HT1080 (cell line): ENCODE measurements around the gene CKAP2L. TPM values are rescaled to one million over a fixed set of nuclear protein-coding genes. Genes with fewer than 3 reads are reported as not detected.

ENCODE experiments used
- DNase-seq: peaks from one replicate; pipeline ENCODE4 v3.0.0-alpha.2; 2015; ENCODE audit warnings: low read depth
- total RNA-seq: library from RNA; depleted of rRNA; stranded (reverse); fragments of >200 nt; shearing (Covaris generic); gene quantifications from 2 replicates; pipeline ENCODE4 v1.2.3, GENCODE V29; 2014

The CKAP2L gene
- total RNA-seq, 1 experiment from 2014 or later = 33.7 TPM

DNA sequence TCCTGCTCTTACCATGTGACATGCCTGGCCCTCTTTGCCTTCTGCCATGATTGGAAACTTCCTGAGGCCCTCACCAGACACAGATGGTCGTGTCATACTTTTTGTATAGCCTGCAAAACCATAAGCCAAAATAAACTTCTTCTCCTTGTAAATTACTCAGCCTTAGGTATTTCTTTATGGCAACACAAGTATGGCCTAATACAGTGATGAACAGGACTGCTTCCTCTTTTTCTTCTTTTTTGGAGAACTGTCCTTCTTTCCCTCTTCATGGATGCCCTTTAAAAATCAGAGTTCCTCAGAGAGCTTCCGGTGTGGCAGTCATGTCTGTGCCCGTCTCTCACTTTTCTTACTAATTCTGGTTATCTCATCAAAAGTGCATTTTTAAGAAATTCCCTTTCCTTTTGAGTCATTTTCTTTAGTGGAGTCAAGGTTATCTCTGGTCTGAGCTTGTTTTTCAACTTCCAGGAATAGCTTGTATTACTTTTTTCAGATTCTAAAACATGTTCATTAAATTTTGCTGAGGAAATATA, 29.1 kb upstream of the CKAP2L start:
- peak; percentile 13 for DNase-seq

DNA sequence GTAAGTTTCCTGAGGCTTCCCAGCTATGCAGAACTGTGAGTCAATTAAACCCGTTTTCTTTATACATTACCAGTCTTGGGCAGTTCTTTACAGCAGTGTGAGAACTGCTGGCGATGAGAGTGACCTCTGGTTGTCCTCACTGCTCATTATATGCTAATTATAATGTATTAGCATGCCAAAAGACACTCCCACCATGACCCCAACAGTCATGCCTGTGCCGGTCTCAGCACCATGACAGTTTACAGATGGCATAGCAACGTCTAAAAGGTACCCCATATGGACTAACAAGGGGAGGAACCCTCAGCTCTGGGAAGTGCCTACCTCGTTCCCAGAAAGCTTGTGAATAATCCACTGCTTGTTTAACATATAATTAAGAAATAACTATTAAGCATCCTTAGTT, 28.0 kb upstream of the CKAP2L start:
- no peak for DNase-seq

DNA sequence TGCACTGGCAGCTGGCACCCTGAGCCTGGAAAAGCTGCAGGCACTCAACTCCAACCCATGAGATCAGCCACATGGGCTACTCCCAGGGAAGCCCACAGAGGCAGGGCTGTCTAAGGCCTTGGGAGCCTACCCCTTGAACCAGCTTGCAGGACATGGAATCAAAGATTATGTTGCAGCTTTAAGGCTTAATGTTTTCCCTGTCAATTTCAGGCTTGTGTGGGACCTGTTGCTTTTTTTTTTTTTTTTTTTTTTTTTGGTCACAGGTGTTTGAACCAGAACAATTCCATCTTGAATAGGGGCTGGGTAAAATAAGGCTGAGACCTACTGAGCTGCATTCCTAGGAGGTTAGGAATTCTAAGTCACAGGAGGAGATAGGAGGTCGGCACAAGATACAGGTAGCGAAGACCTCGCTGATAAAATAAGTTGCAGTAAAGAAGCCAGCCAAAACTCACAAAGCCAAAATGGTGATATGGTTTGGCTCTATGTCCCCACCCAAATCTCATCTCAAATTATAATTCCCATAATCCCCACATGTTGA, 27.4 kb upstream of the CKAP2L start:
- no peak for DNase-seq

DNA sequence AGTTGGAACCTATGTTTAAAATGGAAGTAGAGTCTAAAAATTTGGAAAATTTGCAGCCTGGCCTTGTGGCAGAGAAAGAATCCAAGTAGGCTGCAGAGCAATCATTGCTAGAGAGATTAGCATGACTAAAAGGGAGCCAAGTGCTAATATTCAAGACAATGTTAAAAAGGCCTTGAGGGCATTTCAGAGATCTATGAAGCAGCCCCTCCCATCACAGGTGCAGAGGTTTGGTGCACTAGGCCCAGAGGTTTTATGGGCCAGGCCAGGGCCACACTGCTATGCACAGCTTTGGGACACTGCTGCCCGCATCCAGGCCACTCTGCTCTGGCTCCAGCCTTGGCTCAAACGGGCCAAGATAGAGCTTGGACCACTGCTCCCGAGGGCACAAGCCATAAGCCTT, 26.6 kb upstream of the CKAP2L start:
- DNase-seq = no peak

DNA sequence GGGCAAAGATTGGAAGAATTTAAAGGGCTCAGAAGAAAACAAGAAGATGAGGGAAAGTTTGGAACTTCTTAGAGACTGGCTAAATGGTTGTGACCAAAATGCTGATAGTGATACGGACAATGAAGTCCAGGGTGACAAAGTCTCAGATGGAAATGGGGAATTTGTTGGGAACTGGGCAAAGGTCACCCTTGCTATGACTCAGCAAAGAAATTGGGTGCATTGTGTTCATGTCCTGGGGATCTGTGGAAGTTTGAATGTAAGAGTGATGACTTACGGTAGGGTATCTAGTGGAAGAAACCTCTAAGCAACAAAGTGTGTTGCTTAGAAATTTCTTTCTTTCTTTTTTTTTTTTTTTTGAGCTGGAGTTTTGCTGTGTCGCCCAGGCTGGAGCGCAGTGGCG, 25.9 kb upstream of the CKAP2L start:
- no peak for DNase-seq

DNA sequence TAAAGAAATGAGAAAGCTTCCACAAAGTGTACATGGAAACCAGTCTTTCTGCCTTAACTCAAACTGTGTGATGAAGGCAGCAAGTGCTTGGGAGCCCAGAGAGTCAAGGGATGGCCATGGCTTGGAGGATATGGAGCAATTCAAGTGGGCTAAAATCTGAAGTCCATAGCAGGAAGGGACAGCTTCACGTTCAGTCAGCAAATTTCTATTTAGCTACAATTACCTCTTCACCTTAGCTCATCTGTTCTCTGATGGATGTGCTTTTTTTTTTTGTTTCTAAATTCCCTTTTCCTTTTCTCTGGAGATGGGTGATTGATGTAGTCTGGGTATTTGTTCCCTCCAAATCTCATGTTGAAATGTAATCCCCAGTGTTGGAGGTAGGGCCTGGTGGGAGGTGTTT, 24.8 kb upstream of the CKAP2L start:
- DNase-seq = no peak

DNA sequence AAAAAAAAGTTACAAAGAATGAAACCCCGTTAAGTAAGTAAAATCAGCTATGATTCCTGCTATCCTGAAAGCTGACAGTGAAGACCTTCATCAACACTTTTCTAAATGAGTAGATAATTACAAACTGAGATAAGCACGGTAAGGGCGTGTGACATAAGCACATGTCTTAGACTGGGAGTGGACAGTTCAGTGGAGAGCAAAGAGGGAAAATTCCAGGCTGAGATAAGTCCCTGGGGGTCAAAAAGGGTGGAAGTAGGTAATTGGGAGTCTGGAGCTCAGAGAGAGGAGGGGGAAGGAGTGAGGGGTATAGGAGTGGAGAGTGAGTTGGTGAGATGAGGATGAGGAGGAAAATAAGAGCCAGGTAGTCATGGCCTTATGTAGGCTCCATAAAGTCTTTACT, 24.2 kb upstream of the CKAP2L start:
- no peak for DNase-seq

DNA sequence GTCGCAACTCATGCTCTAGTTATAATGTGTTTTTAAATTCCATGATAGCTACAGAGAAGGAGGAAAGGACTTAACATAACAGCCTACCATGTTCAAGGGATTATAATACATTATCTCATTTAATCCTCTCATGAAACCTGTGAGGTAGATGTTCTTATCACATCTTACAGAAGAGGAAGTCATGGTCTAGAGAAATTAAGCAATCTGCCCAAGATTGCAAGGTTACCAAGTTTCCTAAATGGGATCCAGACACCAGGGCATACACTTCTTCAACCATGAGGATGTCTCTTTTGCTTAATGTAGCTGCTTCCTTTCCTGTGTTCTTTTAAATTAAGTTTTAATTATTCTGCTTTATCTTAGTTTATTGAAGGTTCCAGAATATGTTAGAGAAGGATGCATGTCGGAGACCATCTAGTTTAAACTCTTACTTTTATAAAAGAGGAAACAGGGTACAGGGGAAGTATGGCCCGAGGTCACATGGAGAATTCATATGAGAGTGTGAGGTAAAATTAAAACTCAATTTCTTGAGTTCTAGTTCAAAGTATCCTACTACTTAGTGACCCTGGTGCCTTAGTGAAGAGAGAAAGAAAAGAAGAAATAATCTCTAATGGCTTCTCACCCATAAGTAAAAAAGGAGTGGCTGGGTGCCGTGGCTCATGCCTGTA, 23.5 kb upstream of the CKAP2L start:
- DNase-seq = no peak

DNA sequence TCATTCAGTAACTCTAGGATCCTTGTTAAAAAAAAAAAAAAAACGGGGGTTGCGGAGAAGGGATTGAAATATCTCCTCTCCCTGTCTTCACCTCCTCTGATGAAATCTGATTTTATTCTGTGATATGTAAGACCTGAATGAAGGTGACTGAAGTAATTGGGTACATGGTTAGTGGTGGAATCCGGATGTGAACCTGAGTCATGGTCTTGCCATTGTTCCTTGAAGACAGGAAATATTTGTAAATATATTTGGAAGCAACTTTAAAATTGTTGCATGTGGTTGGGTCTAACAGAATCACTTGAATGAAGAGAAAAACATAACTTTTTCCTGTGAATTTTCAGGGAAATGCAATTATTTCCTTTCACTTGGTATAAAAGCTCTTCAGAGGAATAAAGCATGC, 22.9 kb upstream of the CKAP2L start:
- peak; percentile 43 for DNase-seq

DNA sequence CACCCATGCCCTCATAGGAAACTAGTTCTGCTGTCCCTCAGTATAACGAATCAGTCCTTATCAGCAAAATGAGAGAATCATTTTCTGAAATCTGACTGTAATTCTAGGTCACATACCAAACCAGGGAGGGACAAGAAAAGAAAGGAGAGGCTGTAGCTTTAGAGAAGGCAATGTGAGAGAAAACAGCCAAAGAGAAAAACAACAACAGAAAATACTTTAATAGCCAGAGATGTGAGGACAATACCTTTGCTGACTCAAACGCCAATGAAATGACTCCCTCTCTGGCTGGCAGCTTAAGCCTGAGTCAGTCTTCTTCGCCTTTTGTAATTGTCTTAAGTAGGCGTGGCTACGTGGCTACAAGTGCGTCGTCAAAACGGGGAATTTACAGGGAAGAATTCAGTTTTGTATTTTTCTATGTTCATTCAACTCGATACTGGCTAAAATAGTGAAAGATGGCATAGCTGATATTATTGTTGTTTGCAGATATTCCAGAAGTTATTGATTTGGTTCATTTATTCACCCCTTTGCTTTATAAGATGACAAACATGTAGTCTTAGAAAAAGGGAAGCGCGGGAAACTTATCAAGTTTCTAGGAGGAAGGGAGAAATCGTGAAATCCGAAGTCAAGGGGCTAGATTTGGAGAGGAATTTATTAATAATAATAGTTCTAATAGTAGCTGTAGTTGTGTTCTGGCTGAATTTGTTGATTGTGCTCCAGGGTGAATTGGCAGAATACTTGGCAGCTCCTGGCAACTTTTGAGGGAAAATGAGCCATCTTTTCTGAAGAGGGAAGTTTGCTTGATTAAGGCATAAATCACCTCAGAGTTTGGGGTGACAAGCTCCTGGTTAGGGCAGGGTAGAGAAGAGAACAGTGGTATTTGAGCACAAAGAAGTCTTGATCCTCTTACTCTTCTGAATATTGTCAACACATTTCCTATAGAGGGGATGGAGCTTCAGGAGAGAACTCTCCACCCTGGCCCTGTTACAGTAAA, 20.1 kb upstream of the CKAP2L start, which contains the start of gene IL1A:
IL1A (minus strand) TSS at position 295 of the 991 bp plus-strand sequence. CDS start 723 bp downstream, outside the sequence.
- DNase-seq = peak; percentile 71

DNA sequence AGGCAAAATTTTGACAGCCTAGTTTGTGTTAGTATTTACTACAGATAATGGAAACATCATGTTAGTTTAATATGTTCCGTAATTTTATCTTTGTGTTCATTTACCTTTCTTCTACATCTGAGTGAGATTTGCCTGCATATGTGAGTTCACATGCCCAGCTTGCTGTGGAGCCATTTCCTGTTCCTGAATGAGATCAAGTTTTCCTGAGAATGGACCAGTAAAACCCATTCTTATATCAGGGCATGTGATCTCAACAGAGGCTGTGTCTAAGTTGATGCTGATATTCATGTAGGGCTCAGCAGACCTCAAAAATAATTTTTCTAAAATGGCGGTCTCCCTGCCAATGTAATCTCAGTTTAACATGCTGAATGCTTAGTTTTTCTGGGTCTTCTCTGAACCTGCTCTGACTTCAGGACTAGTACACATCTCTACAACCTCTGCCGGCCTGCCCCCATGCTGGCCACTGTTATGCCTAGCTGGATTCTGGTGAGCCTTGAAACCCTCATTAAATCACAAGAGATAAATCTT, 18.8 kb upstream of the CKAP2L start:
- no peak for DNase-seq

DNA sequence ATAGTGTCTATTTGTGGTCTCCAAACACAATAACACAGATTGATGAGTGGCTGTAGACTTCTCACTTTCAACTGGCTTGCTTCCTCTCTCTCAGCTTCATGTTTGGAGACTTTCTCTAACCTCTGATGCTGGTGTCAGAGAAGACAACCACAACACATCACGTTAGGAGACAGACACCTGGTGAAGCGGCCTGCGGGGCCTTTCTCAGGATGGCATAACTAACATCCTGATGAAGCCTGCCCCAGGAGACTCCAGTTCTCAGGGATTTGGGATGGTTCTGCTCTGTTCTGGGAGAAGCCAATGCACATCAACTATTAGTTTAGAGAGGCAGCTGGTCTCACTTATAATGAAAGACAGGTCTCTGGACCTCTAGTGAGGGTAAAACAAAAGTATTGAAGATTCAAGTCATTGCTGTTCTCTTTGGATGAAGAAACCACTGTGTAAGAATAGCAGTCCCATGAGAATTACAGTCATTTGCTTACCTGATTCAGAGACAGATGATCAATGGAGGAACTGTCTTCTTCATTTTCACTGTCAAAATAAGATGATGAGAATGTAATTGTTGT, 17.9 kb upstream of the CKAP2L start:
- DNase-seq = no peak

DNA sequence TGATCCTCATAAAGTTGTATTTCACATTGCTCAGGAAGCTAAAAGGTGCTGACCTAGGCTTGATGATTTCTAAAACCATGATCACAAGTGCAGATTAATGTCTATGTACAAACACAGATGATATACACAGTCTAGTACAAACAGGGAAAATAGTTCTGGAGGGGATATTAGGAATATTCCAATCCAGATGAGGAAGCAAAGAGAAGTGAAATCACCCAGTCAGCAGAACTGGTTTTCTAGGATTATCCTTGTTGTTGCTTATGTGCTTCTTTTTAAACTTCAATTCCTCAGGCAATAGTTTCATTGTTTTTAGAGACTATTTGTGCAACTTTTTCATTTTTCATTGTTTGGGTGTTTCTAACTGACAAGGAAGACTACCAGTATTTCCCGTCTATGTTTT, 15.2 kb upstream of the CKAP2L start:
- no peak for DNase-seq

DNA sequence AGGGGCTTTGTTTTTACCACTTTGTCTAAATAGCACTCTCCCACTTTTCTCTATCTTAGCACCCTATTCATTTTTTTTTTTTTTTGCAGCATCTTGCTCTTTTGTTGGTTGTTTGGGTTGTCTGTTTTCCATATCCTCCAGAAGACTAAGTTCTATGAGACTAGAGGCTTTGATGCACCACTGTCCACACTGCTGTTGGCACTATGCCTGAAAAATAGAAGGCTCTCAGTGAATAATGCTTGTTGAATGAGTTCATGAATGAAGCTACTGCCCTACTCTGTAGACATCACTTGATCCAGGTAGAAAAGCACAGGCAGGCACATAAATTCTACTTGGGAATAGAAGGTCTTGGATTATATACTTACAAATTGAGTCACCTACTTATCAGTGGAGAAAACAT, 12.6 kb upstream of the CKAP2L start:
- DNase-seq = no peak

DNA sequence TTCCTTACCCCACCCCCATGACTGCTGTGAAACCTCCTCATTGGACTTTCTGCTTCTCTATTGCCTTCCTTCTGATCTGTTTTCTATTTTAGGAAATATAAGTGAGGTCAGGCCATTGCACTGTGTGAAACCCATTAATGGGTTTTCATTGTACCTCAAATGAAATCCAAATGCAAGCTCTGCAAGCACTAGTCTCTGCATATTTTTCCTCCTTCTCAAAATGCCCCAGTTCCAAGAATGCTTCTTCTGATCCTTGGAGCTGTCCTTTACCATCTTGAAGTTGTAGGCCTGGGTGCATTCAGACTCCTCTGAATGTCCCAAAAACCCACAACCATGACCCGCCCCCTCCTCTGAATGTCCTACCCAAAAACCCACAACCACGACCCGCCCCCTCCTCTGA, 11.7 kb upstream of the CKAP2L start:
- DNase-seq = no peak

DNA sequence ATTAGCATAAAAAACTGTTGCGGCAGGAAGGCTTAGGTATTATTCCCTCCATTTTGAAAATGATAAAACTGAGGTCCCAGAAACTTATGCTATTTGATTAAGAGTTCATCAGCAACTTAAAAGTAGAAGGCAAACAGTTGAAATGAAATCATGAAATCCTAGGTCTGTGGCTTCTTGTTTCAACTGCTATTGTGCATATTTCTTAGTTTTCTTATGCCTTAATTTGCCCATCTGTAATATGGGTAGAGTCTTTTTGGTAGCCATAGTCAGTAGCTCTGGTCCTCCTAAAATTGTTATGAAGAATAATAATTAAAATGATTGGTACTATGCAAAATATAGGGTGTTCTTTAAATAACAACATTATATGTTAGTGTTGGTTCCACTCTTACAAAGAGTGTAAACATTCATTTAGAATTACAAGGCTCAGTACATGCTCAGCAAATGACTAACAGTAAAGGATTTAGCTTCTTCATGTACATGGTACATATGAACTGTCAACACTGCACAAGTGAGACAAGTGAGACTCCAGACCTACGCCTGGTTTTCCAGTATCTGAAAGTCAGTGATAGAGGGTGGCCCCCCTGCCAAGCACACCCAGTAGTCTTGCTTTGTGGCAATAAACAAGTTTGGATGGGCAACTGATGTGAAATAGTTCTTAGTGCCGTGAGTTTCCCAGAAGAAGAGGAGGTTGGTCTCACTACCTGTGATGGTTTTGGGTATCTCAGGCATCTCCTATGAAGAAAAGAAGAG, 10.3 kb upstream of the CKAP2L start:
- no peak for DNase-seq

DNA sequence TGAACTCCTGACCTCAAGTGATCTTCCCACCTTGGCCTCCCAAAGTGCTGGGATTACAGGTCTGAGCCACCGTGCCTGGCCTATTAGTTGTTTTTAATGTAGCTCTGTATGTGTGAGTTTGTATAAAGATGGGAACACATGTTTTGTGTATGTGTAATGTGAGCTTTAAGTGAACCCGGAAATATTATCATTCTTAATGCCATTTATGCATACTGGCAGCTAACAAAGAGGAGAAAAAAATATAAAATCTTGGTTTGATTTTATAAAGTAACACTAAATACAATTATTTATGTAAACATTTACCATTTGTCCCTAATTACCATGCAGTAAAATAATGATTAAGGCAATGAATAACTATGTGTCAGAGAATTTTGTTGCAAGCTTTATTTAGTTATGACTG, 9.1 kb upstream of the CKAP2L start:
- DNase-seq = no peak

DNA sequence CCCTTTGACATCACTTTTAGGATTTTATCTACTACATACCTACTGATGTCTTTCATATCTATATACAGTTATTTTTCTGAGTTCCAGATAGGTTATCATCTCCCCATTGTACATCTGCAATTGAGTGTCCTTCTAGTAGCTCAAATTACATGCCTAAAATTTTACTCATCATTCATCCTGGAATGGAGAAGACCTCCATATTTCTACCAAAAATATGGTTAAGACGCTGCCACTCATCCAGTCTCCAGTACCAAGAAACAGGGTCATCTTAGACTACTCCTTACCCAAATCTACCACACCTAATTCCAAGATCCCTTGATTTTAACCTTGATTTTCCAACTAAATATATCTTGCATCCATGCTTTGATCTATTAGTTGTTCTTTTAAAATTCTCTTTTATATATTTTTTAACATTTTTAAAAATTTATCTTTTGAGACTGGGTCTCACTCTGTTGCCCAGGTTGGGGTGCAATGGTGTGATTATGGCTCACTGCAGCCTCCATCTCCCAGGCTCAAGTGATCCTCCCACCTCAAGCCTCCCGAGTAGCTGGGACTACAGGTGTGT, 8.6 kb upstream of the CKAP2L start:
- DNase-seq = no peak

DNA sequence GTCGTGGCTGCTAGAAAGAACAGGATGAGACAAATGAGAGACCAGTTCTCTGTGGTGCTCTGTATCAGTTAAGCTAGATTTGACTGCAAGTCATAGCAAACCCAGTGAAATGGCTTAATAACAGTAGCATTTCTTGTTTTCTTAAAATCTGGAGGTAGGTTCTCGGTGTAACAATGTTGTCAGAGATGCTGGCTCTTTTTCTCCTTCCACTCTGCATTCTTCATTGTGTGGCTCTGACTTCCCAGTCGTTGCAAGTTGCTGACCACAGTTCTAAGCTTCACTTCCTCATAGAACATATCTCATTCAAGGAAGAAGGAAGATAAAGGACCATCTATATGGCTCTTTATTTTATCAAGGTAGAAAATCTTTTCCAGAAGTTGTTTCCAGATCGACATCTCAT, 7.9 kb upstream of the CKAP2L start:
- no peak for DNase-seq

DNA sequence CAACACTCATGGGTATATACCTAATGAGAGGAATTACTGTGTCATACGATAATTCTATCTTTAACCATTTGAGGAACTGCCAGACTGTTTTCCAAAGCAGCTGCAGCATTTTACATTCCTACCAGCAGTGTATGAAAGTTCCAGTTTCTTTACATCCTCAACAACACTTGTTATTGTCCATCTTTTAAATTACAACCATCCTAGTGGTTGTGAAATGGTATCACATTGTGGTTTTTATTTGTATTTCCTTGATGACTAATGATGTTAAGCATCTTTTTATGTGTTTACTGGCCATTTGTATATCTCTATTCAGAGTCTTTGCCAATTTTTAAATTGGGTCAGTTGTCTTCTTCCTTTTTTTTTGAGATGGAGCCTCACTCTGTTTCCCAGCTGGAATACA, 4.0 kb upstream of the CKAP2L start:
- DNase-seq = peak; percentile 19
